Kidney (tissue), 14 donors: ENCODE results near the gene ST6GALNAC4. TPM values are rescaled to one million over a fixed set of nuclear protein-coding genes. Genes with fewer than 3 reads are reported as not detected.

Source experiments
- DNase-seq, 5 donors: peaks; one replicate each; pipeline ENCODE4 v3.0.0-alpha.2; 2013 to 2020
- FAIRE-seq: peaks from 2 replicates; lab custom pipeline; 2012; peaks lifted over from hg19 to GRCh38; lab: Jason Lieb, UNC
- H3K27ac ChIP-seq, 2 donors: one replicate each; pipeline ENCODE4 v1.7.0; 2013; ENCODE audit warnings: low read depth in 2 of 2, low read length in 2 of 2, inconsistent platforms in 1 of 2
- H3K27me3 ChIP-seq: one replicate; pipeline ENCODE4 v1.7.1; 2013; ENCODE audit warnings: low read length, inconsistent platforms; ENCODE audit not compliant: control insufficient read depth, insufficient read depth
- H3K36me3 ChIP-seq, 3 donors: one replicate each; pipeline versions ENCODE4 v1.7.0 to v1.7.1; 2013; ENCODE audit warnings: low read length in 3 of 3, control low read depth in 1 of 3, inconsistent platforms in 1 of 3; ENCODE audit not compliant: insufficient read depth in 3 of 3, control insufficient read depth in 2 of 3
- H3K4me1 ChIP-seq, 3 donors: one replicate each; pipeline versions ENCODE4 v1.7.0 to v1.7.1; 2013; ENCODE audit warnings: low read length in 3 of 3, inconsistent platforms in 1 of 3, low read depth in 1 of 3; ENCODE audit not compliant: control insufficient read depth in 2 of 3, insufficient read depth in 2 of 3
- H3K4me3 ChIP-seq, 3 donors: one replicate each; pipeline versions ENCODE4 v1.7.0 to v1.8.1; 2013; ENCODE audit warnings: low read length in 3 of 3, control low read depth in 1 of 3, inconsistent platforms in 1 of 3
- H3K9ac ChIP-seq, 3 donors: one replicate each; pipeline versions ENCODE4 v1.7.0 to v1.7.1; 2013; ENCODE audit warnings: low read length in 3 of 3, control low read depth in 1 of 3, inconsistent platforms in 1 of 3
- H3K9me3 ChIP-seq, 3 donors: one replicate each; pipeline versions ENCODE4 v1.7.0 to v1.7.1; 2013; ENCODE audit warnings: low read length in 3 of 3, control low read depth in 1 of 3, inconsistent platforms in 1 of 3; ENCODE audit not compliant: control insufficient read depth in 2 of 3, insufficient read depth in 1 of 3
- CTCF ChIP-seq: IDR thresholded peaks from 3 replicates; pipeline ENCODE4 v1.5.1; 2012; ENCODE audit warnings: mild to moderate bottlenecking, moderate library complexity, borderline replicate concordance; ENCODE audit not compliant: insufficient read depth; ENCODE audit errors: extremely low read depth
- intact Hi-C: fragments of 100-400 bp; cut with DNase I; formaldehyde crosslinking; loops from one replicate; pipeline ENCODE4 v1.11.1; 2022
- microRNA-seq: library from miRNA; unstranded; fragments of <30 nt; microRNA quantifications from one replicate; pipeline ENCODE4 v1.2.0, GENCODE V29; 2020
- polyA plus RNA-seq: library from polyadenylated mRNA; stranded (reverse); fragments of 350-450 nt; fragmentation: Illumina TruSeq; extraction: RNeasy Lipid Tissue Mini Kit (QIAGEN cat#74804); gene quantifications from one replicate; pipeline ENCODE4 v1.2.3, GENCODE V29; 2014; ENCODE audit warnings: low read depth, low replicate concordance; ENCODE audit not compliant: insufficient read depth
- total RNA-seq: library from RNA; stranded (reverse); fragmentation: NEBNext Ultra II Directional; extraction: Animal tissue kit (Norgen Biotek cat#: 25700); gene quantifications from one replicate; pipeline ENCODE4 v1.2.1, GENCODE V29; 2021
- donor health status: control.
- donor health status: control.
- donor health status: control.
- donor health status: control.
- donor health status: control.
- donor health status: DM: yes; HTN: yes; CAD: no.
- donor health status: Normal renal cell carcinoma (clear cell type).

The ST6GALNAC4 gene
- total and polyA plus RNA-seq, 2 donors from 2014 or later, result 31.4 to 31.6 TPM

- Histone ChIP-seq H3K9ac (no peak overlapping the region), H3K27me3 (no peaks in the 10 kb centered on the region), H3K9me3 (no peaks in the 10 kb centered on the region), H3K4me3 (no peak overlapping the region), H3K36me3 (no peaks in the 10 kb centered on the region), H3K27ac (peak overlapping the region in 1 of 2 donors; percentile 11), H3K4me1 (peaks cover 0 to 51% (median 2%) of the 10 kb centered on the region in 3 donors)
- DNase-seq (no peak), FAIRE-seq (no peak)
- TF ChIP-seq CTCF, result no peak
- intact Hi-C loops, result no loop called here
Measured at GRCh38 chr9:127860260-127860659, 56.6 kb downstream of the ST6GALNAC4 start.

DNA sequence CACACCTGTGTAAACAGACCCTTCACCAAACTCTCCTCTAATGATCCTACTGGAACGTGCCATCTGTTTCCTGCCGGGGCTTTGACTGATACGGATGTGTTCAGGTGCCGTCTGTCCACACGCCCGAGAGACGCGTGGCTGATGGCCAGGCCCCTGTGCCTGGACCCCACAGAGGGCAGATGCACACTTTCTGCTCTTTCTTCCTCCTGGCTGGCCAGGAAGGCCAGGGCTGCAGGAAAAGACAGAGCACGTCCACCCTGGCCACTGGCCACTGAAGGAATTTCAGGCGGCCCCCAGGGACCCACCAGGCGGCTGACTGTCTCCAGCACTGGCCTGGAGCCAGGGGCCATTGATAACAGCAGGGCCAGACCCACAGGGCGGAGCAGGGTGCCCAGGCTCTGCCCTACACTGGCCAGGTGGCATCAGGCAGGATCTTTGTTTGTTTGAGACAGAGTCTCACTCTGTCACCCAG is 58.8 kb downstream of the ST6GALNAC4 start:
- Histone ChIP-seq H3K27ac (peak overlapping the region; percentile 67 to 69), H3K27me3 (no peaks in the 10 kb centered on the region), H3K9me3 (no peaks in the 10 kb centered on the region), H3K4me1 (peaks cover 0 to 51% (median 0%) of the 10 kb centered on the region in 3 donors), H3K9ac (no peak overlapping the region), H3K36me3 (no peaks in the 10 kb centered on the region), H3K4me3 (no peak overlapping the region)
- FAIRE-seq, result no peak
- intact Hi-C loops, result no loop called here
- TF ChIP-seq CTCF, result no peak
- DNase-seq, result peak in 2 of 5 donors; percentile 45 to 88

Small RNAs within 50 kb of the gene (microRNA-seq; reads per million reads assigned to microRNA genes)
- not detected for gene MIR4672

Other genes starting within 250 kb of the ST6GALNAC4 start
- 2.9 TPM for gene CFAP157, start 210.1 kb downstream of the ST6GALNAC4 start, total RNA-seq
- gene CFAP157, start 210.1 kb downstream of the ST6GALNAC4 start, polyA plus RNA-seq, result 0.41 TPM
- 20.5 TPM for gene PTRH1, start 201.4 kb downstream of the ST6GALNAC4 start, total RNA-seq
- 41.3 TPM for gene PTRH1, start 201.4 kb downstream of the ST6GALNAC4 start, polyA plus RNA-seq
- gene TTC16, start 201.0 kb downstream of the ST6GALNAC4 start, total RNA-seq, result 0.72 TPM
- 0.32 TPM for gene TTC16, start 201.0 kb downstream of the ST6GALNAC4 start, polyA plus RNA-seq
- gene TOR2A, start 181.7 kb downstream of the ST6GALNAC4 start, total RNA-seq, result 12.7 TPM
- gene TOR2A, start 181.7 kb downstream of the ST6GALNAC4 start, polyA plus RNA-seq, result 14.5 TPM
- 27.7 TPM for gene SH2D3C, start 138.4 kb downstream of the ST6GALNAC4 start, total RNA-seq
- 13.7 TPM for gene SH2D3C, start 138.4 kb downstream of the ST6GALNAC4 start, polyA plus RNA-seq
- 93.5 TPM for gene CDK9, start 131.0 kb downstream of the ST6GALNAC4 start, total RNA-seq
- 45.2 TPM for gene CDK9, start 131.0 kb downstream of the ST6GALNAC4 start, polyA plus RNA-seq
- 77.2 TPM for gene FPGS, start 114.2 kb downstream of the ST6GALNAC4 start, total RNA-seq
- 44.0 TPM for gene FPGS, start 114.2 kb downstream of the ST6GALNAC4 start, polyA plus RNA-seq
- gene ENG, start 62.4 kb downstream of the ST6GALNAC4 start, total RNA-seq, result 135 TPM
- gene ENG, start 62.4 kb downstream of the ST6GALNAC4 start, polyA plus RNA-seq, result 158 TPM
- 77.9 TPM for gene AK1, start 39.4 kb downstream of the ST6GALNAC4 start, total RNA-seq
- gene AK1, start 39.4 kb downstream of the ST6GALNAC4 start, polyA plus RNA-seq, result 185 TPM
- 74.6 TPM for gene ST6GALNAC6, start 17.4 kb downstream of the ST6GALNAC4 start, total RNA-seq
- gene ST6GALNAC6, start 17.4 kb downstream of the ST6GALNAC4 start, polyA plus RNA-seq, result 75.0 TPM
- 3.0 TPM for gene PIP5KL1, start 13.7 kb upstream of the ST6GALNAC4 start, total RNA-seq
- gene PIP5KL1, start 13.7 kb upstream of the ST6GALNAC4 start, polyA plus RNA-seq, result 4.3 TPM
- 42.8 TPM for gene DPM2, start 20.8 kb upstream of the ST6GALNAC4 start, total RNA-seq
- 70.0 TPM for gene DPM2, start 20.8 kb upstream of the ST6GALNAC4 start, polyA plus RNA-seq
- gene EEIG1, start 63.9 kb upstream of the ST6GALNAC4 start, total RNA-seq, result 75.9 TPM
- 34.3 TPM for gene EEIG1, start 63.9 kb upstream of the ST6GALNAC4 start, polyA plus RNA-seq
- gene NAIF1, start 150.3 kb upstream of the ST6GALNAC4 start, total RNA-seq, result 12.3 TPM
- 9.7 TPM for gene NAIF1, start 150.3 kb upstream of the ST6GALNAC4 start, polyA plus RNA-seq
- gene SLC25A25, start 151.2 kb upstream of the ST6GALNAC4 start, total RNA-seq, result 24.9 TPM
- gene SLC25A25, start 151.2 kb upstream of the ST6GALNAC4 start, polyA plus RNA-seq, result 20.4 TPM
- 64.1 TPM for gene PTGES2, start 210.7 kb upstream of the ST6GALNAC4 start, total RNA-seq
- gene PTGES2, start 210.7 kb upstream of the ST6GALNAC4 start, polyA plus RNA-seq, result 117 TPM
- 198 TPM for gene LCN2, start 232.4 kb upstream of the ST6GALNAC4 start, total RNA-seq
- 8.2 TPM for gene LCN2, start 232.4 kb upstream of the ST6GALNAC4 start, polyA plus RNA-seq
- gene BBLN, start 243.2 kb upstream of the ST6GALNAC4 start, total RNA-seq, result 55.6 TPM
- 192 TPM for gene BBLN, start 243.2 kb upstream of the ST6GALNAC4 start, polyA plus RNA-seq